Urothelium cell line (cell line): ENCODE measurements around the gene TWIST2.

Source experiments
- DNase-seq: peaks from one replicate; pipeline ENCODE4 v3.0.0; 2011; ENCODE audit warnings: low spot score, mixed read lengths
- FAIRE-seq: peaks from 2 replicates; lab custom pipeline; 2011; peaks lifted over from hg19 to GRCh38; lab: Jason Lieb, UNC

TWIST2 gene

DNA sequence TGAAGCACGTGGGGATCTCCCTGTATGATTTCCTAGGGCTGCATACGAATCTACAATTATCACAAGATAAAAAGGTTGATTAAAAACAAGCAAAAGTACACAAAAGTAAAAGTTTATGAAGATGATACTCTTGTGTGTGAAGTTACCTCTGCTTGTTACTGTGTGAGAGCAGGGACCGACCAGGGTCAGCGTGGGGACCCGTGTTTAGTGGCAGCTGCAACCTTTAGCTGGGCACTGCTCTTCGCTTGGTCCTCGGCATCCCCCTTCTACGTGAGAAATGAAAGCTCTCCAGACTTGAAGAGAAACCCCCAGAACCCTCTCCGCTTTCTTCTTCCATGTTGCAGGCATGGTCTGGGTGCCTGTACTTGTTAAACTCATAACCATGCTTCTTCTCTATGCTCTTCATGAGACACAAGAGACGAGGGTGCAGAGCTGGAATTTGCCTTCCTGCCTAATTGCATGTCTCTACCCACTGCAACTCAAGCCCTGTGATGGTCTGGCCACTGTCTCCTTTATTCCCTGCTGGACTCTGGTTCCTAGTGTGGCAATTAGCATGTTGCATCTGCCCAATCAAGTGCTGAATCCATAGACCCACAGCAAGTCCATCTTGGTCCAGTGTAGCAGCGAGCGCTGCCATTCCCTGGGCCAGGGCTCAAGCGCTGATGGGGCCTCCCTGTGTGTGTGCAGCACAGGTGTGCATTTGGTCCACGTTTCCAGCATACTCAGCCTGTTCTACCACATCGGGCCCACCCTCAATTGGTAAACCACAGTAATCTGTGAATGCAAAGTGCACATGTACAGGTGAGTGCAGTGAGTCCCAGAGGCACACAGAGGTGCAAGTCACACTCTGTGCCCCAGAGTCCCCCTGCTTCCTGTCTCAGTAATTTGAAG lies 88.5 kb downstream of the TWIST2 start:
- FAIRE-seq (no peak), DNase-seq (no peak)

DNA sequence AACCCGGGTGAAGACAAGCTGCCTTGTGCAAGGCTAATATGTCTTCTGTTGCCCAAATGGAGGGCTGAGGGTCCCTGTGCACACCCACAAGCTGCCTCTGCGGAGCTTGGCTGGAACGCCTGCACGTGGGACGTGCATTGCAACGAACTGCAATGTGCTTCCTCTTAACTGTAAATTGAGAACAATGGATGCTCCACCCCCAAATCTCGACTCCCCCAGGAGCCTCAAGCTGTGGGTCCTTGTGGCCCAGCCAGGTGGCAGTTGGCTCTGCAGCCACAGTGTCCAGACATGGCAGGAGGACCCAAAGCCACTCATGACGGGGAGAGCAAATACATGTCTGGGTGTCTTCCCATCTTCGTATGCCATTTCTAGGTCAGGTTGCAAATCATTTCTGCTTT lies 90.1 kb downstream of the TWIST2 start:
- no peak for DNase-seq
- no peak for FAIRE-seq

DNA sequence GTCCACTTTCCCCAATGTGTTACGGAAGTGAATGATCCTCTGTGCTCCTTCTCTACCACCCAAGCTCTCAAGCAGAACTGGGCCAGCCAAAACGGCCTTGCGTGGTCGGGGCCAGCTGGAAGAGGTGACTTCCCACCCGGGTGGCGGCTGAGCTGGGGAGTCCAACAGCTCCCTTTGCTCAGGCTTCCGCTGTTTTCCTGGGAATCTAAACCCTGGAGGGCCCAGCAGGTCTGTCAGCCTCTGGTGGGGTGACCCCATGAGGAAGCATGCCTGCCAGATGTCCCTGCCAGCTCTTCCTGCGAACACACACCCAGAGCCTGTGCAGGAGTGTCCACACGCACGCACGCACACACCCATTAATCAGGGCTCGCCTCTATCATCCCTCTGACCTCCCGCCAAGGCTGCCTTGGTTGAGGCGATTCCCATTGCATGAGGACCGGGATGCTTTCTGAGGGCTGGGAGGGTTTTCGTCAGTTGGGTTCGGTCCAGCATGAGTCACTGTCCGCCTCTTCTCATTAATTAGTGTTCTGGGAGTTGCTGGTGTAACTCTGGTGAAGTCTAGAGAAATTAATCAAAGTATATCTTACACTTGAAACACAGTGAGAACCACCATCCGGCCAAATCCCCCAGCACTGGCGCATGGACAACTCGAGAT lies 90.6 kb downstream of the TWIST2 start:
- no peak for FAIRE-seq
- no peak for DNase-seq

DNA sequence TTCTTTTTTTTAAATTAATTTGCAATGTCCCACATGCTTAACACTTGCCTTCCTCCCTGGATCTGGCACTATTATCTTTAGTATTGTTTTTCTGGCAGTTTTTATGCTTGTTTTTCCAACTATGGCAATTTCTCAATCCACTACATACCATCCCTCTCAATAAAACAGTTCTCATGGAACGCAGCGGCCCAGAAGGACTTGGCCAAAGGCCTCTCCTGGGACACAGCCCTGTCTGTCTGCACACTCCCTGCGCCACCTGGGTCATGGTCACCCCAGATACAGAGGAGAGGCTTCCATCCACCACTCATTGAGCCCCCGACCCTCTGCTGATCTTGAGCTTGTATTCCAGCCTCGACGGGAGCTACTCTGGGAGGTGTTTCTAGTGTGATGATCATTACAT lies 91.2 kb downstream of the TWIST2 start:
- DNase-seq: no peak
- no peak for FAIRE-seq

DNA sequence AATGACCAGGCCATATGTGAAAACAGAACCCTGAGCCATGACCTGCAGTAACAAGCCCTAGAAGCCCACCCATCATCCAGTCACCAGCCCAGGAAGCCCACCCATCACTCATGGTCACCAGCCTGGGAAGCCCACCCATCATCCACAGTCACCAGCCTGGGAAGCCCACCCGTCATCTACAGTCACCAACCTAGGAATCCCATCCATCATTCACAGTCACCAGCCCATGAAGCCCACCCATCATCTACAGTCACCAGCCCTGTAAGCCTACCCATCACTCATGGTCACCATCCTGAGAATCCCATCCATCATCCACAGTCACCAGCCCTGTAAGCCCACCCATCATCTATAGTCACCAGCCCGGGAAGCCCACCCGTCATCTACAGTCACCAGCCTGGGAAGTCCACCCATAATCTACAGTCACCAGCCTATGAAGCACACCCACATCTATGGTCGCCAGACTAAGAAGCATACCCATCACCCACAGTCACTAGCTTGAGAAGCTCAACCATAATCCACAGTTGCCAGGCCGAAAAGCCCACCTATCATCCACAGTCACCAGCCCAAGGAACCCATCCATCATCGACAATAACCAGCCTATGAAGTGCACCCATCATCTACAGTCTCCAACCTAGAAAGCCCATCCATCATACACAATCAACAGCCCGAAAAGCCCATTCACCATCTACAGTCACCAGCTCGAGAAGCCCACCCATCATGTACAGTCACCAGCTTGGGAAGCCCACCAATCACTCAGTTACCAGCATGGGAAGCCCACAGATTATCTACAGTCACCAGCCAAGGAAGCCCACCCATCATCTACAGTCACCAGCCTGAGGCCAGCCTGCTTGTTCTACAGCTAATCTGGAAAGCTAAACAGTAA lies 91.9 kb downstream of the TWIST2 start:
- DNase-seq (no peak), FAIRE-seq (no peak)

DNA sequence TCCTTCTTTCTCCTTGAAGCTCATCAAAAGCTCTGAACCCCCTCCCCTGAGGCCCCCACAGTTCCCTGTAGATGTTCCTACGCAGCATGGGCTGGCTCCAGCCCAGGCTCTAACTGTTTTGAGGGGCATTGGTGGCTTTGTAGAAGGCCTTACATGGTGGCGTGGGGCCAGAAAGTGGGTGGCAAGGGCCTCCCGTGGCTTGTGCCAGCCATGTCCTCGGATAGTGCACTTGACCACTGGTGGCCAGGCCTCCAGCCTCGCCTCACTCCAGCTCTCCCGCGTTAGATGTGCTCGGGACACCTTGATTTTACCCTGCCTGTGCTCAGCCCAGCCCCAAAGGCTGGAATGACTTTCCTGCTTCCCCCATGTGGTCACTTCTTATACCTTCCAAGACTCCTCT lies 92.9 kb downstream of the TWIST2 start:
- FAIRE-seq (no peak), DNase-seq (no peak)

DNA sequence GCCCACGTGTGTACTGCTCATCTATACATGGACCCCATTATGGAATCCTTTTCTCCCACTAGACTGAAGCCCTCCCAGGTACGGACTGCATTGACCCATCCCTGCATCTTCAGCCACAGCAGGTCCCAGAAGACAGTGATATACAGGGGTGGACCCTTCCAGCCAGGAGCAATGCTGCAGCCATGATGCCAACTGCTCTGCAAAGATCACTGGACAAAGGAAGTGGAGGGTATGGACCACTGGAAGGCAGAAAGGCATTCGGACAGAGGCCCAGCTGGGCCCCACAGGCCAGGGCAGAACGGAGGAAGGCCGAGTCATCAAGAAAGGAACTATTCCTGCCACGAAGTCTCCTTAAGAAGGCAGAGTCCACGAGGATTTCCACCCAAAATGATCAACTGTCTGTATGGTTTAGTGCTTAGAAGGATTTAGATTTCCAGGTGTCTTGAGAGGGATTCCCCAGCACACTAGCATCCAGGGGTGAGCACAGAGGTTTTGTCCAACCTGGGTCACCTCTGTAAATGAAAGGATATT lies 93.4 kb downstream of the TWIST2 start:
- FAIRE-seq (no peak), DNase-seq (no peak)

DNA sequence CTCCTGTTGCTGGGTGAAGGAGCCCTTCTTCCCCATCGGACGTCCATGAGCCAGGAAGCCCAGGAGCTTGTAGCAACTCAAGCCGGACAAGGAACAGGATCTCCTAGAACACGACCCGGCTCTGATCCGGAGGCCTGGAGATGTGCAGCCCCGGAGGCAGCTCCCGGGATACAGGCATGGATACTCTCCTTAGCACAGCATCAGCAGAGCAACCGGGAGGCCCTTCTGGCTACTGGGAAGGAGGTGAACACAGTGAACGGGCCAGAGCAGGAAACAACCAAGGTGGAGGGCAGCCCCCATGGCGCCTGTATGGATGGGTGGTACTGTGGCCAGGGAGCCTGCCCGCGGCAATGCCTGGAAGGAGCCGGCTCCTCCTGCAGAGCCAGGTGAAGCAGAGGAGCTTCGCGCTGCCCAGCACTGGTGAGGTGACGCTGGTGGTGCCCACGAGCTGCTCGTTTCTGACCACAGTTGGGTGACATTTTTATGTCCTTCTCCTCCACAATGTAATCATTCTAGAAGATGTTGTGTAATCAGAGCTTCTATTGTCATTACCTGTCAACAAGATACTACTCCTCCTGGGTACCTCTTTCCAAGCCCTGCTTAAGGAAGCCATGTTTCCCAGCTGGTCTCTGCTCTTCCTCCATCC lies 94.3 kb downstream of the TWIST2 start:
- no peak for FAIRE-seq

DNA sequence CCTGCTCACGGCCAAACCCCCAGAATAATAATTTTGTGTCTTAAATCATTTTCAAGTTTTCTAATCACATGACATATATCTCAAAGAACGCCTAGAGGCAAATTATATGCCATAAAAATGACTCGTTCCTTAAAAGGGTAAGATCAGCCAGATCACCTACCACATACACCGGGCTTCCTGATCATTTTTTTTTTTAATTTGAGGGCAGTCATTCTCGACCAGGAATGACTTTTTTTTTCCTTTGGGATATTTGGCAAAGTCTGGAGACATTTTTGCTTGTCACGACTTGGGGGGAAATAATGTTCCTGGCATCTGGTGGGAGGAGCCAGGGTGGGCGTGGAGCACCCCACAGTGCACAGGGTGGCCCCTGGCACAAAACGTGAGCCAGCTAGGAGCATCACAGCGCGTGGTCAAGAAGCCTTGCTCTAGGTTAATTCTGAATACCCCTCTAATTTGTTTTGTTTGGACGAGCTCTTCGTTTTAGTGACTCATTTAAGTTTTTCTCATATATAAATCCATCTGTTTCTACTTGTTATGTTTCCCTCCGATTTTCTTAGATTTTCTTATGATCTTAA lies 94.9 kb downstream of the TWIST2 start:
- FAIRE-seq (no peak), DNase-seq (no peak)

More for the DNA sequence above, 94.3 kb downstream of the TWIST2 start:
- DNase-seq: no peak

DNA sequence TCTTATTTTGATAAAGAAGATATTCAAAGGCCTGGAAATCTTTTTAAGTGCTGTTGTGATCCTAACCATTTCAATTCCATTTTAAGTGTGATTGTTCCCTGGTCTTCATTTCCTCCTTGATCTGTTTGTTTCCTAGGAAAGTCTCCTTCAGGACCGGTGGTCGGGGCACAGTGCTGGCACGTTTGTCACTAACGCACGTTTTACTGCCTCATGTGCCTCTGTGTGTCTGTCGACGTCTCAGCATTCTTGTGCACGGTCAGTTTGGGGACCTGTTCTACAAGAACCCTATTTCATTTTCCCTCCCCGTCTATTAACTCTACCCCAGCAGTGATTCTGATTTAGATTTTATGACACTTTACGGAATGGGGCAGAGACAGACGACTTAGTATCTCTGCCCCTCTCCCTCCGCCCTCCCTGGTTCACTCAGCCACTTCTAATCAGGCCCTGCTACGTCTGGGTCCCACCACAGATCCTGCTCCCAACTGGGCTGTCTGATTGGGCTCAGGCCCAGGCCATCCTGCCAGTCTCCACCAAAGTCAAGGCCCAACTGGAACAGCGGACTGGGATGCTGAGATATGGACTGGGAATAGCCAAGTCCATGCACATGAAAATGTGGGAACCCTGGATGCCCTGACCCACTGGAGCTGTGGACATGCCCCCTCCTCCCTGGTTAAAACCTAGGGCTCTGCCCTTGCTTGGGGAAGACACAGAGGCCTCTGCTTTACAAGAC lies 95.6 kb downstream of the TWIST2 start:
- no peak for DNase-seq
- FAIRE-seq: no peak

DNA sequence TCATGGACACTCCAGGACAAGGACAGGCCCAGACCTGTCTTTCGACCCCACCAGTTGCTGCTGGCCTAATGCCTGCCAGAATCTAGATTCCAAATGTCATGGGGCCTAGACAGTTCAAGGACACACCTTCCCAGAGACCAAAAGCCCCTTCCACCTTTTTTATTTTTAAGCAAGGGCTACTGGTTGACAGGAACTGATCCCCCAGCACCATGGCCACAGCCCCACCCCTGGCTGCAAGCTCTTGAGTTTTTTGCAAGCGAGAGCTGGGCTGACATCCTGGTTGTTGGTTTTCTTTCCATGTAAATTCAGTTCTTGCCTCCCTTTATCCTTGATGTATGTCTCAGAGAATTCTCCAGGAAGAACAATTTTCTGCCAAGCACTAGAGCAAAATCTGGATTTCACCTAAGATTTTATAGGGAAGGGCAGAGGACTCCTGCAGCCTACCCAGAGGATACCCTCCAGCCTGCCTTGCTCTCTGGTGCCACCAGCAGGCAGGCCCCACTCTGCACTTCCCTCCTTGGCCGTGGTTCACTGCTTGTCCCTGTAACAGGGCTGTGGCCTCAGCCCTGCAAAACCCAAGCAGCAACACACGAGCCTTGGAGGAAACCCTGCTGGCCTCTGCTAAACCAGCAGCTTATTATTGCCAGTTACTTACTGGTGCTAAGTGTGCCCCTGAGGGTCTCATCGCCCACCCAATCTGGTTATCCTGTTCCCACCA lies 97.7 kb downstream of the TWIST2 start:
- DNase-seq: no peak
- no peak for FAIRE-seq

DNA sequence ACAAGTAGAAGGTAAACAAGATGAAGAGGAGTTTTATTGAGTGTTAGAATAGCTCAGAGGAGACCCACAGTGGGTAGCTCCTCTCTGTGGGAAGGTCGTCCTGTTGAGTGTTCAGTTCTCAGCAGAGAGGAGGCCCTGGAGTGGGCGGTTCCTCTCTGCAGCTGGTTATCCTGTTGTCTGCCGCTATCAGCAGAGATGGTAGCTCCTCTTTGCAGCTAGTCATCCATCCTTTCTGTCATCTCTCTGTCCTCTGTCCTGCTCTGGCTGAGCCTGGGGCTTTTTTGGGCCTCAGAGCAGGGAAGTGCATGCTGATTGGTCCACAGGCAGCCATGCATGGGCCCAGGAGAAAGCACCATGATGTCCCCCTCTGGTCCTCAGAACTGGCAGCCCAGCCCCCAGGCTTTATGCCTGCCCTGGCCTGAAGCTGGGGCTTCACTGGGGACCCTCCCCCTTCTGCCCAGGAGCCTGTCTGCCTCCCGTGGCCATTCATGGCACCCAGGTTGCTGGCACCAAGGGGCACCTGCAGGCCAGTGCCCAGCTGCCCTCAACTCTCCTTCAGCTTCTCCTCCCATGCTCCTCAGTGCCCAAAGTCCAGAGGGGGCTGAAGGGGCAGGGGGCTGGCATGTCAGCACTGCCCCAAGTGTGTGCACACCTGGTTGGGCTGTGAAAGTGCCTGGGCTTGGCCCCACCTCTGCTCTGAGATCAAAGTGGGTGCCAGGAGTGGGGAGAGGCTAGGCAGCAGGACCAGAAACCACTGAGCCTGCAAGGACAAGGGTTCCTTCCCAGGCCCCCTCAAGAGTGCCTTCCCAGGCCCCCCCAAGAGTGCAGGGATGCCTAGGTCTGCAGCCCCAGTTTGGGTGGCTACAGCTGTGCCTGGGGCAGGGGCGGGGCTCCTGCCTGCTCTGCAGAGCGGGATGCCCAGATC lies 98.7 kb downstream of the TWIST2 start:
- DNase-seq (no peak), FAIRE-seq (no peak)

DNA sequence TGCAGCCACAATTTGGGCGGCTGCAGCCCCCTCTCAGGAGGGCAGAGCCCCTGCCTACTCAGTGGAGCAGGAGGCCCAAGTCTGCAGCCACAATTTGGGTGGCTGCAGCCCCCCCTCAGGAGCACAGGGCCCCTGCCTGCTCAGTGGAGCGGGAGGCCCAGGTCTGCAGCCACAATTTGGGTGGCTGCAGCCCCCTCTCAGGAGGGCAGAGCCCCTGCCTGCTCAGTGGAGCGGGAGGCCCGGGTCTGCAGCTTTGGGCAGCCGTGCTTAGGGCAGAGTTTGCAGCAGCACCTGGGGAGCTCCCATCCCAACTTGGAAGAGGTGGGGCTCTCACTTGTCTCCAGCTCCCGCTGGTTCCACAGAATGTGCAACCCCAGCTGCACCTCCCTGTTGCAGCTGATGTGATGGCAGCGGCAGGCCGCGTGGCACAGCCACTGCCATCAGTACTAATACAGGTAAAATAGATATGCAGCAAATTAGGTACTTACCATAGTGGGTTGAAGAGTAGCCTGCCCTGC lies 99.4 kb downstream of the TWIST2 start:
- no peak for FAIRE-seq
- no peak for DNase-seq

DNA sequence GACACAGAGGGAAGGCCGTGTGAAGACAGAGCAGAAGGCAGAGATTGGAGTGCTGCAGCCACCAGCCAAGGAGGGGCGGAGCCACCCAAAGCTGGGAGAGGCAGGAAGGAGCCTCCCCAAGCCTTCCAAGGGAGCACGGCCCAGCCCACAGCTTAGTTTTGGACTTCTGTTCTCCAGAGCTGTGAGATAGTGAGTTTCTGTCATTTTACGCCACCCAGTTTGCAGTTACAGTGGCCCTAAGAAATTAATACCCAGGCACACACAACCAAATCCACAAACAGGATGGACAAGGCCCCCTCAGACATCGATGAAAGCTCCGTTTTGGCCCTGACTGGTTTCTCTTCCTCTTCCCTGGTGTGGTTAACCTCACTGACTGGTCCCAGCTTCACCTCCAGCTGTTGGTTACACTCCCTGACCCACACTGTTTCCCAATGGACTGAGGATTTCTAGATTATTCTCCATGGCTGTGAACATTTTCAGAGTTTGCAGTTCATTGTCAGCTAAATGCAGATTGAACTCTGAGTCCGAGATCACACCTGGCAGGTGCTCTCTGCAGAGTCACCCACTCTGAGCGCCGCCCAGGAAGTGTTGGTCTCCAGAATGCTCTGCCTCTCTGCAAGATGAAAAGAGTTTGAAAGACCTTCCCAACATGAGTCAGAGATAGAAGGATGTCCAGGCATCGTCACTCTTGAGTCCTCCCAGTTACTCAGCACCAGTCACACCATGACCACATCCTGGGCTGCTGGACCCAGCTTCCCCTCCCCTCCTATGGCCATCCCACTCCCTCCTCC lies 100.2 kb downstream of the TWIST2 start:
- FAIRE-seq (peak; percentile 98), DNase-seq (peak; percentile 87)

DNA sequence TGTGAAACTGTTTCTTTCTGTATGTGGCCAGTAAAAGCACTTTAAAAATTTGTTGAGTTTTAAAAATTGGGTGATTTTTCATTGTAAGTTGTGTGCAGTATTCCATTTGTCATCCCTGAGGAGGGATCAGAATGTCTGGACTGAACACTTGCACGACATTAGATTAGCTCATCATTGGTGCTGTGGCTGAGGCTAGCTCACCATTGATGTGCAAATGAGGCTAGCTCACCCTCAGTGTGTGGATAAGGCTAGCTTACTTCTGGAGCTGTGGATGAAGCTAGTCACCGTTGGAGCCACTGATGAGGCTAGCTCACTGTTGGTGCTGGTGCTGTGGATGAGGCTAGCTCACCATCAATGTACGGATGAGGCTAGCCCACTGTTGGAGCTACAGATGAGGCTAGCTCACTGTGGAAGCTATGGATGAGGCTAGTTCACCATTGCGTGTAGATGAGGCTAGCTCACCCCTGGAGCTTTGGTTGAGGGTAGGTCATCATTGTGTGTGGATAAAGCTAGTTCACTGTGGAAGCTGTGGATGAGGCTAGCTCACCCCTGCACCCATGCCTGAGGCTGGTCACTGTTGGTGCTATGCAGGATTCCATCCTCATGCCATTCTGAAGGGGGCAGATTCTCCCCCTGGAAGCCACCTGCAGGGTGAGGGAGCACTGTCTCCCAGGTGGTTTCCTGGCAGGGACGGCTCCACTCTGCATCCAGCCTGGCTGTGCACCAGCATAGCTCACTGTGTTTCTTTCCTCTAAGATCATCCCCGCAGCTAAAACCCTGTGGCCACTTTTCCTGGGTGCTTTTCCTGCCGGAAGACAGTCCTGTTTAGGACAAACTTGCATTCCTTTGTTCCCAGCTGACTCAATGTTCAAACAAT lies 101.1 kb downstream of the TWIST2 start:
- DNase-seq (no peak), FAIRE-seq (no peak)
